Measurements from ENCODE around the gene CYLD. TPM values are rescaled to one million over a fixed set of nuclear protein-coding genes. Genes with fewer than 3 reads are reported as not detected.

The CYLD gene
- total and polyA plus RNA-seq, 2 donors (not counting 3 experiments of a cell fraction or from before 2014, with no cell fraction given) = 7.4 to 21.5 TPM

- Histone ChIP-seq H3K27ac (ENCODE audit: insufficient read depth, low read depth, low read length) (no peak overlapping the region), H3K27me3 (ENCODE audit: control insufficient read depth in 2 of 2, insufficient read depth in 2 of 2, low read length in 2 of 2) (no peaks in the 10 kb centered on the region), H3K9ac (replicated peaks; ENCODE audit: extremely low read depth, insufficient read depth, low read length) (no peak overlapping the region), H3K9me1 (replicated peaks; ENCODE audit: control insufficient read depth, extremely low read depth, insufficient read depth, low read length) (no peaks in the 10 kb centered on the region), H3K4me3 (replicated peaks in 1 of 3; ENCODE audit: insufficient read depth in 1 of 3, low read depth in 1 of 3, low read length in 3 of 3) (no peak overlapping the region), H3K36me3 (ENCODE audit: control insufficient read depth in 2 of 2, extremely low read depth in 1 of 2, insufficient read depth in 2 of 2, low read length in 2 of 2) (no peaks in the 10 kb centered on the region), H2AFZ (ENCODE audit: low read depth, low read length) (no peak overlapping the region), H4K20me1 (replicated peaks; ENCODE audit: control insufficient read depth, extremely low read depth, insufficient read depth, low read length) (no peaks in the 10 kb centered on the region), H3K4me1 (ENCODE audit: control insufficient read depth, extremely low read depth, insufficient read depth, low read length) (no peaks in the 10 kb centered on the region), H3K4me2 (ENCODE audit: insufficient read depth, low read length) (no peak overlapping the region), H3K9me3 (replicated peaks; ENCODE audit: control insufficient read depth, insufficient read depth, low read length) (no peaks in the 10 kb centered on the region), H3K79me2 (ENCODE audit: control insufficient read depth, insufficient read depth, low read length) (no peaks in the 10 kb centered on the region)
- TF ChIP-seq GATA2 (IDR thresholded peaks at IDR 0.05; ENCODE audit: insufficient read depth, insufficient read length, low read depth, low read length) (no peak), CTCF (IDR thresholded peaks at IDR 0.05; ENCODE audit: extremely low read depth in 1 of 2, insufficient read depth in 1 of 2, low read depth in 1 of 2, low read length in 2 of 2) (no peak), JUN (IDR thresholded peaks at IDR 0.05; ENCODE audit: borderline replicate concordance, insufficient read depth, insufficient read length, low read depth) (no peak), FOS (IDR thresholded peaks at IDR 0.05; ENCODE audit: borderline replicate concordance, insufficient read depth, low read length) (no peak), MAX (IDR thresholded peaks at IDR 0.05; ENCODE audit: insufficient read depth, insufficient read length) (no peak), EZH2 (IDR thresholded peaks at IDR 0.05; ENCODE audit: borderline replicate concordance, low read depth, low read length, severe bottlenecking) (no peak), POLR2AphosphoS5 (IDR thresholded peaks at IDR 0.05; ENCODE audit: insufficient read depth, low read depth, low read length) (no peak), MYC (IDR thresholded peaks at IDR 0.05; ENCODE audit: low read depth, low read length) (no peak), POLR2A (IDR thresholded peaks at IDR 0.05; ENCODE audit: low read depth, low read length) (no peak)
- dilution Hi-C loops (cut with MboI; ENCODE audit: extremely low pct_ligation_motif_present, low sequenced_read_pairs) (no loop called here), intact Hi-C loops (cut with micrococcal nuclease) (no loop called here)
- ChIA-PET CTCF (interaction anchor here (1.2 kb wide), 1 partner anchor 15 kb away, joined by 3 read pairs; no protein-coding TSS in a partner anchor), POLR2A (no interaction called here)
- FAIRE-seq = no peak
- BruUV-seq (replicated peaks) = no TSS peak
- DNase-seq (ENCODE audit: low read depth, low spot score) = no peak
Observed at GRCh38 chr16:50821586-50821985, 79.7 kb downstream of the CYLD start.

All from endothelial cell of umbilical vein (primary cell).